Measurements from ENCODE around the gene AAK1.

Gene AAK1

DNA sequence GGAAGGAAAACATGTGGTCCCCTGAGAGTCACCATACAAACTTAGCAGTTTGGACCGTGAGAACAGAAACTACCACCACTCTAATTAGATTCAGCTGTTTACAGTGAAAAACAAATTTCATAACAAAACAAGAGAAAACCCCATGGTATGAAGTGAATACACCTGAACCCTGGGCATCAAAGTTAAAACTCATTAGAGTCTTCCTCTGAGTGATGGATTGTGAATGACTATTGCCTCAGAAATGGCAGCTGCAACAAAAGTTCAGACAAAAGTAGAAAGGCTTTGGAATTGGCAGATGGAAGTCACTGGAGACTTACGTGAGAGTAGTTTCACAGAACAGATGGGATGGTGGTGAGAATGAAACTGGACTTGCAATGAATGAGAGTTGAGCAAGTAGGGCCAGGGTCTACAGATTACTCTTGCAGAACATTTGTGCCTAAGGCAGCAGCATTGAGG, 98.0 kb downstream of the AAK1 start:
- no peak for DNase-seq (ENCODE audit: low read depth in 2 of 2, low spot score in 1 of 2)

DNA sequence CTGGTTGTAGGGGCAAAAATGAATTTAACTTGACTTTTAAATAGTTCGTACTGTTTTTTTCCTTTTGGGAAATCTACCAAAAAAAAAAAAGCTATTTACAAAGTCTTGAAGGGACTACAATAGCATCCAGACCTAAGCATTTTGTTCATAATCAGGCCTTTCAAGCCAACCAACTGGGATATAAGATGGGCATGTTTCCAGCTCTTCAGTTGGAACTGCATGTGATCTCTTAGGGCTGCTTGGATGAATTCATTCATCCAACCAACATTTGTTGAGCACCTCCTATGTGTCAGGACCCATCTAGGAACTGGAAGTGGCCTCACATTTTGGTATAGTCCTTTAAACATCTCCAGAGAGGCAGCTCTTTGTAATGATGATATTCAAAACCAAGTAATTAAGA, 98.6 kb downstream of the AAK1 start:
- no peak for DNase-seq (ENCODE audit: low read depth in 2 of 2, low spot score in 1 of 2)

- no peak for DNase-seq (ENCODE audit: low read depth in 2 of 2, low spot score in 1 of 2)
Observed at GRCh38 chr2:69539549-69539908, 104.0 kb downstream of the AAK1 start.

- no peak for DNase-seq (ENCODE audit: low read depth in 2 of 2, low spot score in 1 of 2)
Observed at GRCh38 chr2:69538872-69539548, 104.5 kb downstream of the AAK1 start.

- DNase-seq (ENCODE audit: low read depth in 2 of 2, low spot score in 1 of 2) = no peak
Observed at GRCh38 chr2:69538249-69538648, 105.3 kb downstream of the AAK1 start.

DNA sequence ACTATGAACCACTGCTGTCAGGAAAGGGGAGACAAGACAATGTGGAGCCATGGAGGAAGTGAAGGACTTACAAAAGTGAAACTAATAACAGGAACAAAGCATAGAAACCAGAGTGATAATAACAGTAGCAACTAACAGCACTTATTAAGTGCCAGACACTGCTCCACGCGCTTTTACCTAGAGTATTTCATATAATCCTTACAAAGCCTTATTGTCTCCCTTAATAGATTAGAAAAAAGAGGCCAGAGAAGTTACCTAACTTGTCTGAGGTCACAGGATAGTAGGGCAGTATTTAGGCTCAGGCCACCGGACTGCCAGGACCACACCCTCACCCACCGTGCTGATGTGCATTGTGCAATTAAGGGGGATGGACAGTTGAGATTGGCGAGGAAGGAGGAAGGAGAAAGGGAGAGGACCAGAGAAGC, 107.7 kb downstream of the AAK1 start:
- no peak for DNase-seq (ENCODE audit: low read depth in 2 of 2, low spot score in 1 of 2)

GRCh38 chr2:69531186-69531585, 112.4 kb downstream of the AAK1 start:
- DNase-seq (ENCODE audit: low read depth in 2 of 2, low spot score in 1 of 2) = no peak

- DNase-seq (ENCODE audit: low read depth in 2 of 2, low spot score in 1 of 2) = no peak
Observed at GRCh38 chr2:69529480-69529879, 114.1 kb downstream of the AAK1 start.

GRCh38 chr2:69525261-69525660, 118.3 kb downstream of the AAK1 start:
- no peak for DNase-seq (ENCODE audit: low read depth in 2 of 2, low spot score in 1 of 2)

DNA sequence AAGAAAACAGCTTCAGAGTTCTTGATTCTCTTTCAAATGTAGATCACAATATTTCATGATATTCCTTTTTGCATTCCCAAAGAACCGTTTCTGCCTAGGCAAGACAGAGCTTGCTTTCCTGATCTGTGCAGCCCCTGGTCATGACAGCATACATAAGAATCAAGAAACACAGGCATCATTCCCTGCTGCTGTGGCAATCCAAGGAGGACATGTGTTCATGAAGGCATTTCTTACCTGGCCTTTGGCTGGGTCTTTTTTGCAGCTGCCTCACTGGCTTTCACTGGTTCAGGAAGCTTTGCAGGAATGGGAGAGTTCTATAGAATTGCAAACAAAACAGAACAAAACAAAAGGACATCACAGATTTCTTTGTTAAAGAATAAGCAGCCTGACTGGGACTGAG, 118.7 kb downstream of the AAK1 start:
- no peak for DNase-seq (ENCODE audit: low read depth in 2 of 2, low spot score in 1 of 2)

DNA sequence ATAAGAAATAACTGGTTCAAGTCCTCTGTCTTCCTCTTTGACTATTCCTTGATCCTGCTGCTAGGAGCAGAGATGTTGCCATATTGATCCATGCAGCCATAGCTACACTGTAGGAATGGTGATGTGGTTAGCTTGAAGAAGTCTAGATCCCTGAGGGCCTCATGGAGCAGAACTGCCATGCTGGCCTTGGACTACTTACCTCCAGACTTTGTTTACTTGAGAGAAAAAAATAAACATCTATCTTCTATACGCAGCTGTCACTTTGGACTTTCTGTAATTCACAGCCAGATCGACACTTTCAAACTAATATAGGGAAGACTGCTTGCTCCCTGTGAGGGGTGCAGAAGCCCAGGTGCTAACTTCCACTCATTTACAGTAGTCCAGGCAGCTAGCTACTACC, 121.8 kb downstream of the AAK1 start:
- no peak for DNase-seq (ENCODE audit: low read depth in 2 of 2, low spot score in 1 of 2)

GRCh38 chr2:69518841-69519240, 124.7 kb downstream of the AAK1 start:
- no peak for DNase-seq (ENCODE audit: low read depth in 2 of 2, low spot score in 1 of 2)

DNA sequence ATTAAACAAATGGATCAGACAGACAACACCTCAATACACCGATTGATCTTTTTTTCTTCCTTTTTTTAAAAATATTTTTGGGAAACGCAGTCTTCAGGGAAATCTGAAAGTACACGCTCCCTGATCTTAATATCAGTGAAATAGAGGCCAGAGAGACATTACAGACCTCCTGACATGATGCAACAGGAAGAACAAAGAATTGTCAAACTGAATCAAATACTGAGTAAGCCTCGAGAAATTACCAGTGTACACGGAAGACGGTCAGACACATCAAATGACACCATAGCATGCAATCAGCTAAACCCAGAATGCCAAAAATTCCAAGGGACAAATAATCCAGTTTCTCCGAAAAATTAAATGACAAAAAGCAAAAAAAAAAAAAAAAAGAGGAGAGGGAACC, 126.1 kb downstream of the AAK1 start:
- no peak for DNase-seq (ENCODE audit: low read depth in 2 of 2, low spot score in 1 of 2)

GRCh38 chr2:69514819-69515218, 128.7 kb downstream of the AAK1 start:
- no peak for DNase-seq (ENCODE audit: low read depth in 2 of 2, low spot score in 1 of 2)

DNA sequence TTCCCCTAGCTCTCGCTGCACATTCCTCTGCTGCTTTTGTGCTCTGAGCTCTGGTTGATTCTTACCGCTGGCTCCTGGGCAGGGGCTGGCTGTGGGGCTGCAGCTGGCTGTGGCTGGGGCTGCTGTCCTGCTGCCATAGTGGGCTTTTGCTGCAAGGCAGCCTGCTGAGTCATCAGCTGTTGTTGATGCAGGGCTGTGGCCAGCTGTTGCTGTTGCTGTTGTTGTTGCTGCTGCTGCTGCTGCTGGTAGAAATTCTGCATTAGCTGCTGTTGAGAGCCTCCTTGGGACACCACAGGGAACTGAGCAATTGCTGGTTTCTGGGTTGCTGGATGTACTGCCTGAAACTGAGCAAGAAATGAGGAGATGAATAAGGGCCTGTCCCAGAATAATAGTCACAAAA, 129.1 kb downstream of the AAK1 start:
- no peak for DNase-seq (ENCODE audit: low read depth in 2 of 2, low spot score in 1 of 2)

DNA sequence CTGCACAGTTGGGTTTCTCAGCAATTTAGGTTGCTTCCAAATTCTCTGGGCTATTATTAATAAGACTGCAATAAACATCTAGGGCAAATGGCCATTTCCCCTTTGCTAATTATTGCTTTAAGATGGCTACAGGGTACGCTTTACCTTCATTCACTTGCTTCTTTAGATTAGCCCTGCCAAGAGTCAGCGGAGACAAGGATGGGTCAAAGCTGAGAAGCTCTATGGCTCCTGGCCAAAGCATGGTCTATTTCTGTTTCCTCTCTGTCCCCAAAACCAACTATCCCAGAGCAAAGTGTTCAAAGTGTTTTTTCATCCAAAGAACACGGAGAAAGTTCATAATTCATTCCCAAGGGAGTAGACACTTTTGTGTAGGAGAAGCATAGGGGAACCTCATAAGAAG, 131.1 kb downstream of the AAK1 start:
- DNase-seq (ENCODE audit: low read depth in 2 of 2, low spot score in 1 of 2) = no peak

DNA sequence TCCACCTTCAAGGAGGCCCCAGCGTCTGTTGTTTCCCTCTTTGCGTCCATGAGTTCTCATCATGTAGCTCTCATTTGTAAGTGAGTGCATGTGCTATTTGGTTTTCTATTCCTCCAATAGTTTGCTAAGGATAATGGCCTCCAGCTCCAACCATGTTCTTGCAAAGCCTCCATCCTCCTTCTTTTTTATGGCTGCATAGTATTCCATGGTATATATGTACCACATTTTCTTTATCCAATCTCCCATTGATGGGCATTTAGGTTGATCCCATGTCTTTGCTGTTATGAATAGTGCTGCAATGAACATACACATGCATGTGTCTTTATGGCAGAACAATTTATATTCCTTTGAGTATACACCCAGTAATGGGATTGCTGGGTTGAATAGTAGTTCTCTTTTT, 133.3 kb downstream of the AAK1 start:
- no peak for DNase-seq (ENCODE audit: low read depth in 2 of 2, low spot score in 1 of 2)

GRCh38 chr2:69509750-69510140, 133.8 kb downstream of the AAK1 start:
- DNase-seq (ENCODE audit: low read depth in 2 of 2, low spot score in 1 of 2) = no peak

DNA sequence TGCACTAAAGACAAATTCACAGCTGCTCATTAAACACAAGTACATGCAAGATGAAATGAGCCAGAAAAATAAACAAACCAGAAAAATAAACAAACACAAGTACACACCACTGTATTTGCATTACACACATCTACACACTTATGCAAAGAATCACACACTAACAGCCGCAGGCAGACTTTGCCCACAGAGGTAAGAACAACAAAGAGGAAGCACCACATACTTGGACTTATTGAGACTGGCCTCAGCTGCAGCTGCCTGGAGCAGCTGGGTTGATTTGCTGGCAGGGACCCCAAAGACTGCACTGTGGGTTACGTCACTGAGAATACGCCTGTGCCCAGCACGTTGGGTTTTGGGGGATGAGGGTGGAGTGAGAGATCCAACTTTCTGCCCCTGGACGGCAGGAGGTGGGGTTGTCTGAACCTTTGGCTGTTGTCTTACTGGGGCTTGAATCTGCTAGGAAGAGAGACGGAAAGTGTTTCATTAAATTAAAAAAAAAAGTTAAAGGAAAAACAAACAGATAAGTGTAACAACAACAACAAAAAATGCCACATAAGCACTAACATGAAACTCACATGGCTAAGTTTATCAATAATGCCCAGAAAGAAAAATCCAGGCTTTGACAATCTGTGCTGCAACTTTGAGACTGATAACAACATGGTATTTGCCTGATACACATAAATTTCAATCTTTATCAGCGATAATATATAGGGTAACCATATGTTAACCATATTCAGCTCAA, 134.4 kb downstream of the AAK1 start:
- DNase-seq (ENCODE audit: low read depth in 2 of 2, low spot score in 1 of 2) = no peak

DNA sequence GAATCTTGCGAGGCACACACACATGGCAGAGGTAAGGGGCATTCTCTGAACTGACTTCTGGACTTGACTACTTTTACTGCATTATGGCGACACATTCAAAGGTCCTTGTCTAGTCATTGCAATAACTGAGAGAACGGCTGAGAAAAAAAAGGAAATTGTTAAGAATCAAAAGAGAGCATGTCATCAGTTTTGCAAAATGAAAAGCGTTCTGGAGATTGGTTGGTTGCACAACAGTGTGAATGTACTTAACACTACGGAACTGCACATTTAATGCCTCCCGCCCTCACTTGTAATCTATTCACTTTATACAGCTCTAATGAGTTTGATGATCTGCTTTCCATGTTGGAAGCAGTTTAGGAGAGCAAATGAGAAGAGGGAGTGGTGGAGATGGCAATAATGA, 137.8 kb downstream of the AAK1 start:
- no peak for DNase-seq (ENCODE audit: low read depth in 2 of 2, low spot score in 1 of 2)

- DNase-seq (ENCODE audit: low read depth in 2 of 2, low spot score in 1 of 2) = no peak
Observed at GRCh38 chr2:69501301-69501700, 142.2 kb downstream of the AAK1 start.

GRCh38 chr2:69499966-69500365, 143.6 kb downstream of the AAK1 start:
- no peak for DNase-seq (ENCODE audit: low read depth in 2 of 2, low spot score in 1 of 2)

GRCh38 chr2:69499242-69499641, 144.3 kb downstream of the AAK1 start:
- no peak for DNase-seq (ENCODE audit: low read depth in 2 of 2, low spot score in 1 of 2)

All from stimulated activated CD8-positive, alpha-beta memory T cell treated with anti-CD3 and anti-CD28 coated beads, Interleukin-4, amount 100 ng/mL, for 4 hours (primary cell).